C4-2B (cell line): ENCODE results near the gene KCNQ5.
A peak's percentile ranks its signal among the peaks of the same experiment; 100 is the strongest.

Experiments used
- H3K27ac ChIP-seq: fragments of 450-650 bp; 2 replicates; pipeline ENCODE4 v1.5.1; 2017
- CTCF ChIP-seq: fragments of 450-650 bp; conservative IDR thresholded peaks from 2 replicates; pipeline ENCODE4 v1.5.1; 2017; ENCODE audit warnings: mild to moderate bottlenecking
- ZFX ChIP-seq: fragments of 450-650 bp; IDR thresholded peaks from 2 replicates; pipeline ENCODE4 v1.6.1; 2017

Gene KCNQ5

GRCh38 chr6:72776456-72776855 lies 154.6 kb downstream of the KCNQ5 start:
- H3K27ac ChIP-seq, result no peak overlapping the region
- no peak for TF ChIP-seq CTCF
- no peak for TF ChIP-seq ZFX

- no peak overlapping the region for H3K27ac ChIP-seq
- TF ChIP-seq CTCF (no peak), ZFX (no peak)
Measured at GRCh38 chr6:72781624-72782023, 159.8 kb downstream of the KCNQ5 start.

- TF ChIP-seq CTCF, result no peak
- TF ChIP-seq ZFX, result no peak
- H3K27ac ChIP-seq, result no peak overlapping the region
Measured at GRCh38 chr6:72783035-72783434, 161.2 kb downstream of the KCNQ5 start.

- peak overlapping the region; percentile 48 for H3K27ac ChIP-seq
- TF ChIP-seq ZFX (no peak), CTCF (no peak)
Measured at GRCh38 chr6:72783666-72784065, 161.8 kb downstream of the KCNQ5 start.

GRCh38 chr6:72784071-72784470 lies 162.2 kb downstream of the KCNQ5 start:
- TF ChIP-seq ZFX (no peak), CTCF (no peak)
- H3K27ac ChIP-seq, result peak overlapping the region; percentile 48

GRCh38 chr6:72784581-72784980 lies 162.7 kb downstream of the KCNQ5 start:
- no peak overlapping the region for H3K27ac ChIP-seq
- TF ChIP-seq CTCF (no peak), ZFX (no peak)

GRCh38 chr6:72787391-72788031 lies 165.6 kb downstream of the KCNQ5 start:
- no peak overlapping the region for H3K27ac ChIP-seq
- TF ChIP-seq CTCF, result no peak
- no peak for TF ChIP-seq ZFX
